ENCODE data around the gene ASB1. TPM values are rescaled to one million over a fixed set of nuclear protein-coding genes. Genes with fewer than 3 reads are reported as not detected.

Gene ASB1
- total and polyA plus RNA-seq, 2 donors (not counting 1 experiment from before 2014, with no cell fraction given): 31.9 to 50.7 TPM

DNA sequence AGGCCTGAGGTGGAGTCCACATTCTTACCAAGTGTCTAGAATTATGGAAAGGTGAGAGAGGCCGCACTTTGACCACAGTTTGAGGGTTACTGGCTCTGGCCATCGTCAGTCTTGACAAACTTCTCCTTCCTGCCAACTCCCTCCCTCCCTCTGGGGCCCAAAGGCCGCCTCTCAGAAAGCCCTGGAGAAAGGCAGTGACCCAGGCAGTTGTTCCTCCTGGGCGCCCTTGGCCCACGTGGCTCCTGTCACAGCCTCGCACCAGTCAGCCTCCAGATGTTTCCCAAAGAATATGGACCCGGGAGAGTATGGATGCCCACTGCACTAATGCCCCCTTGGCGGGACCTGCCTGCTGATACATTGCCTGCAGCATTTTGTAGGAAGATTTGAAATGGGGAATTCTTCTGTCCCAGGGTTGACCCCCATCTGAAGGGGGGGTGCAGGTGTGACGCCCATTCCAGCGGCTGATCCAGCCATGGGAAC is 61.7 kb downstream of the ASB1 start:
- Histone ChIP-seq H3K27me3 (replicated peaks in 1 of 4; ENCODE audit: control extremely low read depth in 1 of 4, control insufficient read depth in 3 of 4, insufficient read depth in 4 of 4, low read length in 3 of 4) (no peaks in the 10 kb centered on the region), H3K36me3 (replicated peaks in 1 of 2; ENCODE audit: control extremely low read depth in 1 of 2, control insufficient read depth in 1 of 2, extremely low read depth in 1 of 2, insufficient read depth in 2 of 2, low read length in 1 of 2) (no peaks in the 10 kb centered on the region), H3K4me2 (replicated peaks; ENCODE audit: low read depth, low read length, poor library complexity, severe bottlenecking) (no peak overlapping the region), H3K9ac (ENCODE audit: low read length) (no peak overlapping the region), H3K4me3 (ENCODE audit: control extremely low read depth in 1 of 5, extremely low read depth in 1 of 5, insufficient read depth in 1 of 5, low read depth in 2 of 5, low read length in 4 of 5) (no peak overlapping the region), H3K79me2 (ENCODE audit: control insufficient read depth, insufficient read depth, low read length) (no peaks in the 10 kb centered on the region), H3K9me3 (ENCODE audit: control extremely low read depth in 1 of 3, control insufficient read depth in 2 of 3, insufficient read depth in 1 of 3, low read length in 2 of 3) (peaks cover 0 to 11% (median 0%) of the 10 kb centered on the region in 3 donors), H4K20me1 (ENCODE audit: control insufficient read depth, insufficient read depth, low read length, poor library complexity, severe bottlenecking) (no peaks in the 10 kb centered on the region), H3K27ac (ENCODE audit: low read length in 2 of 2) (no peak overlapping the region), H2AFZ (ENCODE audit: insufficient read depth, low read depth, low read length, poor library complexity, severe bottlenecking) (no peak overlapping the region), H3K4me1 (ENCODE audit: control insufficient read depth in 2 of 2, insufficient read depth in 2 of 2, low read length in 2 of 2) (peaks cover 0 to under 1% of the 10 kb centered on the region in 2 donors)
- Mint-ChIP-seq H3K27ac (no peak overlapping the region), H3K4me3 (no peak overlapping the region), H3K9me3 (ENCODE audit: insufficient read depth) (peaks cover 2% of the 10 kb centered on the region), H3K27me3 (peaks cover 6% of the 10 kb centered on the region), H3K4me1 (peaks cover 1% of the 10 kb centered on the region)
- intact Hi-C loops (cut with micrococcal nuclease): no loop called here
- DNase-seq (no peak), ATAC-seq (ENCODE audit: low read depth) (no peak)
- TF ChIP-seq, protein P1, sequence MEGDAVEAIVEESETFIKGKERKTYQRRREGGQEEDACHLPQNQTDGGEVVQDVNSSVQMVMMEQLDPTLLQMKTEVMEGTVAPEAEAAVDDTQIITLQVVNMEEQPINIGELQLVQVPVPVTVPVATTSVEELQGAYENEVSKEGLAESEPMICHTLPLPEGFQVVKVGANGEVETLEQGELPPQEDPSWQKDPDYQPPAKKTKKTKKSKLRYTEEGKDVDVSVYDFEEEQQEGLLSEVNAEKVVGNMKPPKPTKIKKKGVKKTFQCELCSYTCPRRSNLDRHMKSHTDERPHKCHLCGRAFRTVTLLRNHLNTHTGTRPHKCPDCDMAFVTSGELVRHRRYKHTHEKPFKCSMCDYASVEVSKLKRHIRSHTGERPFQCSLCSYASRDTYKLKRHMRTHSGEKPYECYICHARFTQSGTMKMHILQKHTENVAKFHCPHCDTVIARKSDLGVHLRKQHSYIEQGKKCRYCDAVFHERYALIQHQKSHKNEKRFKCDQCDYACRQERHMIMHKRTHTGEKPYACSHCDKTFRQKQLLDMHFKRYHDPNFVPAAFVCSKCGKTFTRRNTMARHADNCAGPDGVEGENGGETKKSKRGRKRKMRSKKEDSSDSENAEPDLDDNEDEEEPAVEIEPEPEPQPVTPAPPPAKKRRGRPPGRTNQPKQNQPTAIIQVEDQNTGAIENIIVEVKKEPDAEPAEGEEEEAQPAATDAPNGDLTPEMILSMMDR (IDR thresholded peaks at IDR 0.05): no peak
- no peak for TF ChIP-seq EZH2 (IDR thresholded peaks at IDR 0.05; ENCODE audit: borderline replicate concordance, insufficient read depth, low read depth, low read length, poor library complexity, severe bottlenecking)
- POLR2A ChIA-PET: no interaction called here
- CTCF ChIA-PET: no interaction called here
- 84% methylated on average over 10 of the region's 10 CpGs for WGBS (ENCODE audit: insufficient coverage)

DNA sequence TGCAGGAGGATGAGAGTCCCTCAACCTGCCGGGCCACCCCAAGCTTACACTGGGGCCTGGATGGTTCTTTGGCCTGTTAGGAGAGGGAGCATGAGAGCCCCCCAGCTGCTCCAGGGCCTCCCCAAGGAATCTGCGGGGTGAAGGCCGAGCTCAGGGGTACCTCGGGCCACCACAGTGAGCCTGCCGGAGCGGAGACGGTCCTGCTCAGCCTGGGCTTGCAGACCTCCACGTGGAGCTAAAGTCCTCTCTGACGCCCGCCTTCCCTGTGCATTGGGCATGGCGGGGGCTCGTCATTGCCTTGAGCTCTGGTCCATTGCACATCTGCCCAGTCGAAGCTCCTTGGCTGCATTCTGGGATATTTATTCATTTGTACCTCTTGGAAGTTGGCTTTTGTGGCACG is 62.7 kb downstream of the ASB1 start:
- no peak for ATAC-seq (ENCODE audit: low read depth)
- Mint-ChIP-seq H3K9me3 (ENCODE audit: insufficient read depth) (no peaks in the 10 kb centered on the region), H3K4me1 (peaks cover 12% of the 10 kb centered on the region), H3K4me3 (no peak overlapping the region), H3K27ac (no peak overlapping the region), H3K27me3 (peaks cover 6% of the 10 kb centered on the region)
- H3K27ac ChIP-seq (ENCODE audit: low read length in 2 of 2): no peak overlapping the region
- H3K9ac ChIP-seq (ENCODE audit: low read length): no peak overlapping the region
- peaks cover 9 to 11% of the 10 kb centered on the region in 2 donors for H3K4me1 ChIP-seq (ENCODE audit: control insufficient read depth in 2 of 2, insufficient read depth in 2 of 2, low read length in 2 of 2)
- 90% methylated on average over 13 of the region's 14 CpGs for WGBS (ENCODE audit: insufficient coverage)
- no peak for DNase-seq
- no peaks in the 10 kb centered on the region for H3K27me3 ChIP-seq (replicated peaks in 1 of 4; ENCODE audit: control extremely low read depth in 1 of 4, control insufficient read depth in 3 of 4, insufficient read depth in 4 of 4, low read length in 3 of 4)
- H3K4me2 ChIP-seq (replicated peaks; ENCODE audit: low read depth, low read length, poor library complexity, severe bottlenecking): no peak overlapping the region
- H2AFZ ChIP-seq (ENCODE audit: insufficient read depth, low read depth, low read length, poor library complexity, severe bottlenecking): no peak overlapping the region
- no peaks in the 10 kb centered on the region for H4K20me1 ChIP-seq (ENCODE audit: control insufficient read depth, insufficient read depth, low read length, poor library complexity, severe bottlenecking)
- H3K79me2 ChIP-seq (ENCODE audit: control insufficient read depth, insufficient read depth, low read length): no peaks in the 10 kb centered on the region
- ChIA-PET POLR2A (no interaction called here), CTCF (no interaction called here)
- peaks cover 0 to 11% (median 0%) of the 10 kb centered on the region in 3 donors for H3K9me3 ChIP-seq (ENCODE audit: control extremely low read depth in 1 of 3, control insufficient read depth in 2 of 3, insufficient read depth in 1 of 3, low read length in 2 of 3)
- H3K4me3 ChIP-seq (ENCODE audit: control extremely low read depth in 1 of 5, extremely low read depth in 1 of 5, insufficient read depth in 1 of 5, low read depth in 2 of 5, low read length in 4 of 5): no peak overlapping the region
- TF ChIP-seq, protein P1 (IDR thresholded peaks at IDR 0.05): no peak
- no peak for TF ChIP-seq EZH2 (IDR thresholded peaks at IDR 0.05; ENCODE audit: borderline replicate concordance, insufficient read depth, low read depth, low read length, poor library complexity, severe bottlenecking)
- intact Hi-C loops (cut with micrococcal nuclease): no loop called here
- no peaks in the 10 kb centered on the region for H3K36me3 ChIP-seq (replicated peaks in 1 of 2; ENCODE audit: control extremely low read depth in 1 of 2, control insufficient read depth in 1 of 2, extremely low read depth in 1 of 2, insufficient read depth in 2 of 2, low read length in 1 of 2)

Data from B cell (primary cell).